A549 (cell line): ENCODE results near the gene MATK. TPM values are rescaled to one million over a fixed set of nuclear protein-coding genes. Genes with fewer than 3 reads are reported as not detected.

Experiments used
- ATAC-seq, 2 experiments: fragments of 200-7000 bp in 1 of 2; fragments of >200 bp in 1 of 2; cut with Nextera tagmentation in 1 of 2; cut with Tn5 transposase in 1 of 2; 3 replicates each; pipeline versions ENCODE4 v1.8.0 to v1.9.1; 2018 to 2020; ENCODE audit warnings: mild to moderate bottlenecking in 1 of 2, moderate library complexity in 1 of 2
- CTCF ChIA-PET: fragments of 300-600 bp; sonication (Branson Sonifier 250); formaldehyde crosslinking; extraction: SDS; loops from one replicate; lab custom pipeline; 2021; ENCODE audit warnings: antibody characterized with exemption, inconsistent platforms; lab: Yijun Ruan, JAX
- POLR2A ChIA-PET: fragments of 350-600 bp; formaldehyde crosslinking; extraction: SDS; loops from one replicate; lab custom pipeline; 2021; ENCODE audit warnings: antibody characterized with exemption, inconsistent platforms; lab: Yijun Ruan, JAX
- DNase-seq, 2 experiments: peaks; one replicate each; pipeline versions ENCODE4 v3.0.0 to v3.0.0-alpha.2; 2011 to 2016; ENCODE audit warnings: low read depth in 1 of 2, low spot score in 1 of 2
- FAIRE-seq: peaks from 2 replicates; lab custom pipeline; 2011; peaks lifted over from hg19 to GRCh38; lab: Jason Lieb, UNC
- H3K27ac ChIP-seq, 2 experiments: fragments of >200 bp; sonication (Bioruptor Twin); formaldehyde crosslinking; 3 replicates each; pipeline ENCODE4 v1.5.1; 2016 to 2017
- H3K4me1 ChIP-seq: fragments of >200 bp; sonication (Bioruptor Twin); formaldehyde crosslinking; 3 replicates; pipeline ENCODE4 v1.6.1; 2016
- H3K4me2 ChIP-seq: fragments of >200 bp; sonication (Bioruptor Twin); formaldehyde crosslinking; 3 replicates; pipeline ENCODE4 v1.6.1; 2016
- H3K4me3 ChIP-seq: fragments of >200 bp; sonication (Bioruptor Twin); formaldehyde crosslinking; 3 replicates; pipeline ENCODE4 v1.5.1; 2016
- H3K9me3 ChIP-seq: fragments of >200 bp; sonication (Bioruptor Twin); formaldehyde crosslinking; 3 replicates; pipeline ENCODE4 v1.6.1; 2016
- CHD4 ChIP-seq: fragments of 200-600 bp; sonication (generic); IDR thresholded peaks from 2 replicates; pipeline ENCODE4 v1.6.1; 2016; ENCODE audit warnings: antibody characterized with exemption, mild to moderate bottlenecking, borderline replicate concordance
- EHF ChIP-seq: fragments of 250-450 bp; sonication (Bioruptor Pico); IDR thresholded peaks from 2 replicates; pipeline ENCODE4 v1.5.0; 2020; ENCODE audit warnings: mild to moderate bottlenecking
- EP300 ChIP-seq, 2 experiments: fragments of >200 bp; sonication (Bioruptor Twin); formaldehyde crosslinking; IDR thresholded peaks; 2 replicates in 1 of 2; 3 replicates in 1 of 2; pipeline ENCODE4 v1.6.1; 2016 to 2017
- ESRRA ChIP-seq: fragments of 150-350 bp; IDR thresholded peaks from 2 replicates; pipeline ENCODE4 v1.6.1; 2014; ENCODE audit warnings: mild to moderate bottlenecking, low read length, borderline replicate concordance
- FOSL2 ChIP-seq, 2 experiments: fragments of 450-650 bp in 1 of 2; fragments of >200 bp in 1 of 2; sonication (Bioruptor Twin) in 1 of 2; formaldehyde crosslinking; IDR thresholded peaks; 2 replicates each; pipeline versions ENCODE4 v1.5.0 to v1.6.1; 2016 to 2020; ENCODE audit warnings: mild to moderate bottlenecking in 1 of 2, moderate library complexity in 1 of 2
- GATA3 ChIP-seq: IDR thresholded peaks from 2 replicates; pipeline ENCODE4 v1.6.1; 2012; ENCODE audit warnings: borderline replicate concordance
- HOXA7 ChIP-seq: fragments of 250-450 bp; sonication (Bioruptor Pico); IDR thresholded peaks from 2 replicates; pipeline ENCODE4 v1.5.0; 2020; ENCODE audit warnings: mild to moderate bottlenecking, moderate library complexity
- KDM1A ChIP-seq: fragments of 200-600 bp; sonication (generic); IDR thresholded peaks from 2 replicates; pipeline ENCODE4 v1.6.1; 2016; ENCODE audit warnings: low read depth, mild to moderate bottlenecking
- MAFK ChIP-seq: fragments of 450-650 bp; IDR thresholded peaks from 2 replicates; pipeline ENCODE4 v1.6.1; 2014; ENCODE audit not compliant: partially characterized antibody
- MAX ChIP-seq: IDR thresholded peaks from 2 replicates; pipeline ENCODE4 v1.6.1; 2012
- NR3C1 ChIP-seq: fragments of >200 bp; sonication (Bioruptor Twin); formaldehyde crosslinking; IDR thresholded peaks from 3 replicates; pipeline ENCODE4 v1.6.1; 2017
- POLR2A ChIP-seq: IDR thresholded peaks from 2 replicates; pipeline ENCODE4 v1.6.1; 2012; ENCODE audit warnings: mild to moderate bottlenecking, low read length
- POLR2AphosphoS2 ChIP-seq: conservative IDR thresholded peaks from 2 replicates; pipeline ENCODE4 v1.6.1; 2012; ENCODE audit warnings: low read length, improper control_type of control experiment, inconsistent platforms
- RCOR1 ChIP-seq: fragments of 150-350 bp; IDR thresholded peaks from 2 replicates; pipeline ENCODE4 v1.6.1; 2014; ENCODE audit warnings: antibody characterized with exemption, low read length, low read depth
- RNF2 ChIP-seq: fragments of 200-600 bp; sonication (generic); IDR thresholded peaks from 2 replicates; pipeline ENCODE4 v1.6.1; 2016; ENCODE audit warnings: low read depth, mild to moderate bottlenecking, antibody characterized with exemption, moderate library complexity, borderline replicate concordance
- SREBF2 ChIP-seq: fragments of 450-650 bp; IDR thresholded peaks from 2 replicates; pipeline ENCODE4 v1.6.1; 2014; ENCODE audit warnings: mild to moderate bottlenecking, moderate library complexity
- TFCP2L1 ChIP-seq: fragments of 250-450 bp; sonication (Bioruptor Pico); IDR thresholded peaks from 2 replicates; pipeline ENCODE4 v1.5.0; 2021; ENCODE audit warnings: mild to moderate bottlenecking
- WGBS: methylation state at CpG from one replicate; pipeline ENCODE4 v1.1.6; 2017; ENCODE audit errors: missing lambda C conversion rate; 5-methylcytosine and 5-hydroxymethylcytosine counted together
- polyA plus RNA-seq, 4 experiments: library from polyadenylated mRNA; depleted of rRNA in 3 of 4; stranded (reverse); fragments of >200 nt; fragmentation: RNase III in 1 of 4; extraction: RNeasy Plus Mini Kit Qiagen cat#74134 plus additional on column Dnase treatment in 1 of 4; gene quantifications; 2 replicates in 3 of 4; 3 replicates in 1 of 4; pipeline ENCODE4 v1.2.3, GENCODE V29; 2011 to 2017
- TF ChIP-seq, protein P1 (sequence below): fragments of >200 bp; sonication (Bioruptor Twin); formaldehyde crosslinking; IDR thresholded peaks from 3 replicates; pipeline ENCODE4 v1.6.1; 2016
- TF ChIP-seq, protein P2 (sequence below): fragments of 150-350 bp; IDR thresholded peaks from 2 replicates; pipeline ENCODE4 v1.6.1; 2014; ENCODE audit warnings: low read depth, mild to moderate bottlenecking, low read length
- TF ChIP-seq, protein P3 (sequence below): IDR thresholded peaks from 2 replicates; pipeline ENCODE4 v1.6.1; 2012; ENCODE audit warnings: low read depth, borderline replicate concordance
- TF ChIP-seq, protein P4 (sequence below): fragments of >200 bp; sonication (Bioruptor Twin); formaldehyde crosslinking; IDR thresholded peaks from 3 replicates; pipeline ENCODE4 v1.5.1; 2016
- TF ChIP-seq, protein P5 (sequence below): fragments of 250-450 bp; sonication (Bioruptor Pico); IDR thresholded peaks from 2 replicates; pipeline ENCODE4 v1.5.0; 2021; ENCODE audit warnings: mild to moderate bottlenecking, moderate library complexity, borderline replicate concordance

MATK gene
- polyA plus RNA-seq, 2 of the 4 experiments (the other 2 are of a cell fraction), result 0.12 to 0.45 TPM

DNA sequence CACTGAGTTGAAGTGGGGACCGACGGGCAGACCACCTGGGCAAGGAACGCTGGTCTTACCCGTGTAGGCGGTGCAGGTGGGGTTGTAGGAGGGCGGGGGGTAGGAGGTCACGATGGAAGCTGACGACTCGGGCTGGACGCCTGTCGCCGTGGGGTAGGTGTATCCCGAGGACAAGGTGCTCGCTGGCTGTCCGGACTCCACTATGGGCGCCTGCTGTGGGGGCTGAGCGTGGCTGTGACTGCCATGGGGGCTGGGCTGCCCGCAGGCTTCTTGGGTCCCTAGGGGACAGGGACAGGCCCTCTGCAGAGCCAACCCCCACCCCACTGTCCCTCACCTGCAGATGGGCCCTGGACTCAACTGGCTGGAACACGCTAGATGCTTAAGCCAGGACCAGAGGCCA, 45.4 kb upstream of the MATK start:
- 70% methylated on average over 17 of the region's 19 CpGs for WGBS
- CTCF ChIA-PET, result interaction anchor here (3.1 kb wide), 1 partner anchor 10 kb away, joined by 25 read pairs; no protein-coding TSS in a partner anchor

DNA sequence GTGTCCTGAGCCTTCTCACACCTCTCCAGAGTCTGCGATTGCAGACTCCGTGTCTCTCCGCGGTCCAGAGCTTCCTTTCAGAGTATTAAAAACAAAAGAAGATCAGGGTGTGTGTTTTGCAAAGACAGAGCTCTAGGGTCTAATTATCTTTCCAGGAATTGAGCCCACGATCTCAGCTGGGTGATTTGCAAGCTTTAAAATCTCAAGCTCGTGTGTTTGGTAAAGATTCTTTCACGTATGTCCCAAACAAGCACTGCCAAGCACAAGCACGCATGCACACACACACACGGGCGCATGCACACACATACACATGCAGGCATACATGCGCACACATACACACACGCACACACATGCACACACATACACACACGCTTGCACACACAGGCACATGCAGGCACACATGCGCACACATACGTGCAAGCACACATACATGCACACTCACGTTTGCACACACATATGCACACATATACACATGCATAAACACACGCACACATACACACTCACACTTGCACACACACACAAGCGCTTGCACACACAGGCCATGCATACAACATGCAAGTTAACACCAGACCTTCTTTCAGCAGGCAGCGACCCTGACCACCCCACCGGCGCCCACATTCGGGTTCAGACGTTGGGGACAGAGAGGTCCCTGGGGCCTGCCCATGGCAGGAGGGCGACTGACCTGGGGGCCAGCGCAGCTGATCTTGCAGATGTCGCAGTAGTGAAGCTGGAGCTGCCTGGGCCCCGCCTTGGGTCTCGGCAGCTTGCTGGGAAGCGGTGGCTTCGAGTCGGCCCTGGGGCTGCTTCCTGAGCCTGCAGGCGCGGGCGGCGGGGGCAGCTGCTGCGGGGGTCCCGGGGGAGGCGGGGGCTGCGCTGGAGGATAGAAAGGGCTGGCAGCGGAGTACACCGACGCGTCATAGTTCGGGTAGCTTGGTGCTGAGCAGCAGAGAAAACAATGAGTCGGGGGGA, 44.7 kb upstream of the MATK start:
- no peaks in the 10 kb centered on the region for H3K4me1 ChIP-seq
- ChIA-PET CTCF (interaction anchor here (1.1 to 3.1 kb wide), 3 partner anchors 9 to 374 kb away, joined by 3 to 25 read pairs (median 3); no protein-coding TSS in a partner anchor), POLR2A (interaction anchor here (0.6 kb wide), 1 partner anchor 64 kb away, joined by 4 read pairs; no protein-coding TSS in a partner anchor)
- no peak for DNase-seq
- no peak overlapping the region for H3K27ac ChIP-seq
- no peak for ATAC-seq
- H3K4me3 ChIP-seq, result no peak overlapping the region
- WGBS, result 66% methylated on average over 25 of the region's 45 CpGs
- no peaks in the 10 kb centered on the region for H3K9me3 ChIP-seq
- H3K4me2 ChIP-seq, result no peak overlapping the region
- no peak for TF ChIP-seq MAX
- no peak for TF ChIP-seq NR3C1
- TF ChIP-seq MAFK, result no peak
- no peak for TF ChIP-seq KDM1A
- no peak for TF ChIP-seq GATA3
- no peak for TF ChIP-seq EP300 (IDR thresholded peaks at IDR 0.05)
- TF ChIP-seq, protein P1, sequence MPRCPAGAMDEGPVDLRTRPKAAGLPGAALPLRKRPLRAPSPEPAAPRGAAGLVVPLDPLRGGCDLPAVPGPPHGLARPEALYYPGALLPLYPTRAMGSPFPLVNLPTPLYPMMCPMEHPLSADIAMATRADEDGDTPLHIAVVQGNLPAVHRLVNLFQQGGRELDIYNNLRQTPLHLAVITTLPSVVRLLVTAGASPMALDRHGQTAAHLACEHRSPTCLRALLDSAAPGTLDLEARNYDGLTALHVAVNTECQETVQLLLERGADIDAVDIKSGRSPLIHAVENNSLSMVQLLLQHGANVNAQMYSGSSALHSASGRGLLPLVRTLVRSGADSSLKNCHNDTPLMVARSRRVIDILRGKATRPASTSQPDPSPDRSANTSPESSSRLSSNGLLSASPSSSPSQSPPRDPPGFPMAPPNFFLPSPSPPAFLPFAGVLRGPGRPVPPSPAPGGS, result no peak
- no peak for FAIRE-seq

More for the DNA sequence above, 45.4 kb upstream of the MATK start:
- Histone ChIP-seq H3K27ac (no peak overlapping the region), H3K4me2 (no peak overlapping the region), H3K4me1 (no peaks in the 10 kb centered on the region)
- POLR2A ChIA-PET, result no interaction called here
- no peak for ATAC-seq
- no peak for DNase-seq
- TF ChIP-seq RCOR1 (no peak), FOSL2 (IDR thresholded peaks at IDR 0.05) (no peak), FOSL2 (CRISPR knock-in tag; IDR thresholded peaks at IDR 0.05) (no peak), SREBF2 (no peak), CHD4 (no peak), HOXA7 (CRISPR knock-in tag) (no peak), POLR2A (no peak), NR3C1 (no peak), ESRRA (no peak), RNF2 (no peak), EHF (CRISPR knock-in tag) (no peak), TFCP2L1 (CRISPR knock-in tag) (no peak), POLR2AphosphoS2 (no peak), EP300 (IDR thresholded peaks at IDR 0.05) (no peak)
- TF ChIP-seq, protein P1, result no peak
- TF ChIP-seq, protein P2, sequence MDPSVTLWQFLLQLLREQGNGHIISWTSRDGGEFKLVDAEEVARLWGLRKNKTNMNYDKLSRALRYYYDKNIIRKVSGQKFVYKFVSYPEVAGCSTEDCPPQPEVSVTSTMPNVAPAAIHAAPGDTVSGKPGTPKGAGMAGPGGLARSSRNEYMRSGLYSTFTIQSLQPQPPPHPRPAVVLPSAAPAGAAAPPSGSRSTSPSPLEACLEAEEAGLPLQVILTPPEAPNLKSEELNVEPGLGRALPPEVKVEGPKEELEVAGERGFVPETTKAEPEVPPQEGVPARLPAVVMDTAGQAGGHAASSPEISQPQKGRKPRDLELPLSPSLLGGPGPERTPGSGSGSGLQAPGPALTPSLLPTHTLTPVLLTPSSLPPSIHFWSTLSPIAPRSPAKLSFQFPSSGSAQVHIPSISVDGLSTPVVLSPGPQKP, result no peak
- TF ChIP-seq, protein P3, sequence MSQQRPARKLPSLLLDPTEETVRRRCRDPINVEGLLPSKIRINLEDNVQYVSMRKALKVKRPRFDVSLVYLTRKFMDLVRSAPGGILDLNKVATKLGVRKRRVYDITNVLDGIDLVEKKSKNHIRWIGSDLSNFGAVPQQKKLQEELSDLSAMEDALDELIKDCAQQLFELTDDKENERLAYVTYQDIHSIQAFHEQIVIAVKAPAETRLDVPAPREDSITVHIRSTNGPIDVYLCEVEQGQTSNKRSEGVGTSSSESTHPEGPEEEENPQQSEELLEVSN, result no peak
- TF ChIP-seq, protein P4, sequence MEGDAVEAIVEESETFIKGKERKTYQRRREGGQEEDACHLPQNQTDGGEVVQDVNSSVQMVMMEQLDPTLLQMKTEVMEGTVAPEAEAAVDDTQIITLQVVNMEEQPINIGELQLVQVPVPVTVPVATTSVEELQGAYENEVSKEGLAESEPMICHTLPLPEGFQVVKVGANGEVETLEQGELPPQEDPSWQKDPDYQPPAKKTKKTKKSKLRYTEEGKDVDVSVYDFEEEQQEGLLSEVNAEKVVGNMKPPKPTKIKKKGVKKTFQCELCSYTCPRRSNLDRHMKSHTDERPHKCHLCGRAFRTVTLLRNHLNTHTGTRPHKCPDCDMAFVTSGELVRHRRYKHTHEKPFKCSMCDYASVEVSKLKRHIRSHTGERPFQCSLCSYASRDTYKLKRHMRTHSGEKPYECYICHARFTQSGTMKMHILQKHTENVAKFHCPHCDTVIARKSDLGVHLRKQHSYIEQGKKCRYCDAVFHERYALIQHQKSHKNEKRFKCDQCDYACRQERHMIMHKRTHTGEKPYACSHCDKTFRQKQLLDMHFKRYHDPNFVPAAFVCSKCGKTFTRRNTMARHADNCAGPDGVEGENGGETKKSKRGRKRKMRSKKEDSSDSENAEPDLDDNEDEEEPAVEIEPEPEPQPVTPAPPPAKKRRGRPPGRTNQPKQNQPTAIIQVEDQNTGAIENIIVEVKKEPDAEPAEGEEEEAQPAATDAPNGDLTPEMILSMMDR, result no peak
- TF ChIP-seq, protein P5, sequence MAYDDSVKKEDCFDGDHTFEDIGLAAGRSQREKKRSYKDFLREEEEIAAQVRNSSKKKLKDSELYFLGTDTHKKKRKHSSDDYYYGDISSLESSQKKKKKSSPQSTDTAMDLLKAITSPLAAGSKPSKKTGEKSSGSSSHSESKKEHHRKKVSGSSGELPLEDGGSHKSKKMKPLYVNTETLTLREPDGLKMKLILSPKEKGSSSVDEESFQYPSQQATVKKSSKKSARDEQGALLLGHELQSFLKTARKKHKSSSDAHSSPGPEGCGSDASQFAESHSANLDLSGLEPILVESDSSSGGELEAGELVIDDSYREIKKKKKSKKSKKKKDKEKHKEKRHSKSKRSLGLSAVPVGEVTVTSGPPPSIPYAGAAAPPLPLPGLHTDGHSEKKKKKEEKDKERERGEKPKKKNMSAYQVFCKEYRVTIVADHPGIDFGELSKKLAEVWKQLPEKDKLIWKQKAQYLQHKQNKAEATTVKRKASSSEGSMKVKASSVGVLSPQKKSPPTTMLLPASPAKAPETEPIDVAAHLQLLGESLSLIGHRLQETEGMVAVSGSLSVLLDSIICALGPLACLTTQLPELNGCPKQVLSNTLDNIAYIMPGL, result no peak
- TF ChIP-seq, all 56 proteins: peak for 0
- FAIRE-seq, result no peak
- no peaks in the 10 kb centered on the region for H3K9me3 ChIP-seq
- H3K4me3 ChIP-seq, result no peak overlapping the region
